Fibroblast of skin of left quadriceps (primary cell): Measurements from ENCODE around the gene EDN2.

Source experiments
- DNase-seq, 2 experiments: peaks; one replicate each; pipeline ENCODE4 v3.0.0-alpha.2; 2013; ENCODE audit warnings: low read depth in 2 of 2

Gene EDN2

DNA sequence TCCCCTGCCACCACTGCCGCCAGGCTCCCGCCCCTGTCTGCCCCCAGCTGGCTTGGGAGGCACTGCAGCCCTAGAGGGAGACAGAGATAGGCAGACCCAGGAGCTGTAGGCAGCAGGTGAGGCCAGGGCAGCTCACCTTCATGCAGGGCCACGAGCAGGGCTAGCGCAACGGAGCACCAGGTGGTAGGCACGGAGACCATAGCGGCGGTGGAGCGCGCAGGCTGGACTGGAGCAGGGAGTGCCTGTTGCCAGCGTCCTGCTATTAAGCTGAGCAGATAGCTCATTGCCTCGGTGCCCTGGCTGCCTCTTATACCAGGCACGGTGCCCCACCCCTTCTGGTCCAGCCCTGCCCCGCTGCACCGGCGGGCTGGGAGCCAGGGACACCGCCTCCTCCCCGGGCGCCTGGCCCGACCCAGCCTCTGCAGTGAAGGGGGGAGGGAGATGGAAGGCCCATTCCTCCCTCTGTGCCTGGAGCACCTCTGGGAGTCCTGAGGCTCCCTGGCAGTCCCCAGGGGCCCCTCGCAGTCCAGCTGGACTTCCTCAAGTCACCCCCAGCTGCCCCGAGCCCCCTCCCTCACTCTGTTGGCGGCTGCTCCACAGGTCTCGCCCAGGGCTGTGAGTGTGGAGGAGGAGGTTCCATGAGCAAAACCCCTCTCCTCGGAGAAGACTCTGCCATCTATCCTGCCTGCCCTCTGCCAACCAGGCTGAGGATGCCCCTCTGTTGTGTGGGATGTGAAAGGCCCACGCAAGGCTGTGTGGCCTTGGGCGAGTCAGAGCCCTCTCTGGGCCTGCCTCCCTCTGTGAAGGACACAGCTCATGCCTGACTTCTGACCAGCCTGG is at the start of gene EDN2:
EDN2 (minus strand) TSS at position 282 of the 840 bp plus-strand sequence; CDS start at position 200, 82 bp downstream.
- DNase-seq = no peak

DNA sequence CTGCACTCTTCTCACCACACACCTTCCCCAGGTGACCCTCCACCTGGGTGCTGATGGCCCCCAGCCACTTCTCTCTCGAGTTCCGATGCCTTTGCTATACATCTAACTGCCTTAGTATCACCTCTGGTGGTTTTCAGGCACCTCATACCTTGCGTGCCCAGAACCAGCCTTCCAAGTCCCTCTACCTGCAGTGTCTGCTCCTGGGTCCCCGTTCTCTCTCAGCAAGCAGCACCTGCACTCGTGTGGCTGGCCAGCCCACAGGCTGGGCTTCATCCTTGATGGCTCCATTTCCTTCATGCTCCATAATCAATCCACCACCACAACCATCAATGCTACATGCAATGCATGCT is 49.2 kb upstream of the EDN2 start:
- DNase-seq = no peak

DNA sequence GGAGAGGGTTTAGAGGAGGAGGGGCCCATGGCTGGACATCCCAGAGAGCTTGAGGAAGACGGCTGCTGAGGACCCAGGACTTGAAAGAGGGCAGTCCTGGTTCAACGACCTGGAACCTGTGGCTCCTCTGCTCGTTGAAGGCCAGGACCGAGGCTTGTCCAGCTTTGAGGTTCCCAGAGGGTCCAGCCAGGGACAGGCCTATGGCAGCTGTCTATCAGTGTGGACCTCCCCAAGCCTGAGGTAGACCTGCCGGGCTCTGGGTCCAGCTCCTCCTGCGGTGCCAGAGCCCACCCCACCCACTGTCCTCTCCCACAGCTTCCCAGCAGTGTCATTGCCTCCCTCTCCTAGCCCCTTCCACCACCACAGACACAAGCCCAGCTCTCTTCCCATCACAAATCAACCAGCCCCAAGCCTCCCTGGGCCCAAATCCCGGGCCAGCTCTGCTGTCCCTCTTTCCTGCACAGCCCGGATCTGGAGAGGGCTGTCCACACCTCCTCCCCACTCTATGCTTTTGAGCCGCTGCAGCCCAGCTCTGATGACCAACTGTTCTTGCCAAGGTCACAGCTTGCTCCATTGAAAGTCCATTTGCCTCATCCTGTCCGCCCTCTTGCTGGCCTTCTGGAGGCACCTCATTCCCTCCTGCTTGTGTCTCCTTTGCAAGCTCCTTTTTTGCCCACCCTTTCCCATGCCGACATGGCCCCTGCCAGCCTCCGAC is 48.7 kb upstream of the EDN2 start:
- DNase-seq = no peak

DNA sequence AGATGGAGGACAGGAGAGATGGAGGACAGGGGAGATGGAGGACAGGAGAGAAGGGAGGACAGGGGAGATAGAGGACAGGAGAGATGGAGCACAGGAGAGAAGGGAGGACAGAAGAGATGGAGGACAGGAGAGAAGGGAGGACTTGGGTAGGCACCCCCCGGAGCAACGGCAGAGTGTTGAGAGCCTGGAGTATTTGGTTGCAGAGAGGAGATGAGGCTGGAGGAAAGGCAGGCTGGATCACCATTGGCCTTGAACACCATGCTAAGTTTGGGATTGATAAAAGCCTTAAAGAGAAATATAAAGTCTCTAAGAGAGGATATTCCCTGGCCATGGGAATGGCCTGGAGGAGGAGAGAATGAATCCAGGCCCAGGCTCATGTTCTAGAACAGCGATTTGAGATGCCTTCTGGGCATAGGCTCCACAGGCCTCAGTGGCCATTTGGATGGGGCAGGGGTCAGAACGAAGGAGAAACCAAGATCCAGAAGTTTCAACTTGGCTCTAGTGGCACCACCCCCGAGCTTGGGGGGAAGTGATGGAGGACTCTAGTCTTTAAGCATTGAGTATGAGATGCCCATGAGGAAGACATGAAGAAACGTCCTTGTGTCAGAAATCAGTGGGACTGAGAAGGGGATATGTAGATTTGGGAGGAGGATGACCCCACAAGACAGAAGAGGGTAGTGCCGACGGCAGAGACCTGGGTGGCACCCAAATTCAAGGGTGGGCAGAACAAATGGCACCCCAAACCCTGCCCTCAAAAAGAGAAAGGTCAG is 47.9 kb upstream of the EDN2 start:
- no peak for DNase-seq

DNA sequence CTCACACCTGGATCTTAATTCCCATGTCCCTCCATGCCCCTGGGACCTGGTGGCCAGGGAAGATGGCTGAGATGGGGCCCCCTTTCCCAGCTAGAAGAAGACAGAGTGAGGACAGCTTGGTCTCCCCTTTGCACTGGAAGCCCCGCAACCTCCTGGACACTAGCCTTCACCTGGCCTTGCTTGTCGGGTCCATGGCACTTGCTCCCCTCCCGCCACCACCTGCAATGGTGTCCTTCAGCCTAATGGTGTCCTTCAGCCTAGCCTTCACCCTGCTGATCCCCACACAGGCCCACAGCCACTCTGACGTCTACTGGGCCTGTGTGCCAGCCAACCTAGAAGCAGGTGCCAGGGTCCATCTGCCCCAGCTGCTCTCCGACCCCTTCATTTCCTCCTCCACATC is 45.9 kb upstream of the EDN2 start:
- DNase-seq = no peak

DNA sequence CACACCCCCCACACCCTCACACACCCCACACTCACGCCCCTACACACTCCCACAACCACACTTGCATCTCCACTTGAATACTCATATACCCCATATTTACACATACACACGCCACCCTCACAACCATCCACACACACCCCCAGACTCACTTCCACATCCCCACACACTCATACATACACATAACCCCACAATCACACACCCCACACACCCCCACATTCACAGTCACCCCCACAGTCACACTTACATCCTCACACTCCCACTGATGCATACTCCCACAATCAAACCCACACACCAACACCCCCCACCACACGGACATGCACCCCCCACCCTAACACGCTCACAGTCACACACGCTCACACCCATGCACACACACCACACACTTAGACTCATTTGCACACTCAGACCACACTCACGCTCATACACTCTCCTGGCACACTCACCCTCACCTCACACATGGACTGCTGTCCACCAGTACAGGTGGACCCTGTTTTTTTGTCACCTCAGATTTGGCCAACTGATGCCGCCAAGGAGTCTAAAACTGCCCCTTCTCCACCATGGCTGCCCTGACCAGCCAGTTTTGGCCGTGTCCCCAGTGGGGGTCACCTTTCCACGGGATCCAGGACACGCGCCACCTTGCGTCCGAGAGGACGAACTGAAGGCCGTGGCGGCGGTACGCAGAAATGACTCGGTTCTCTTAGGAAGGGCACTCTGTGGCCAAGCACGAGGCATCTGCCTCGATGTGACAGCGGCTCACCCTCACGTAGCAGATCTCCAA is 45.3 kb upstream of the EDN2 start:
- no peak for DNase-seq

DNA sequence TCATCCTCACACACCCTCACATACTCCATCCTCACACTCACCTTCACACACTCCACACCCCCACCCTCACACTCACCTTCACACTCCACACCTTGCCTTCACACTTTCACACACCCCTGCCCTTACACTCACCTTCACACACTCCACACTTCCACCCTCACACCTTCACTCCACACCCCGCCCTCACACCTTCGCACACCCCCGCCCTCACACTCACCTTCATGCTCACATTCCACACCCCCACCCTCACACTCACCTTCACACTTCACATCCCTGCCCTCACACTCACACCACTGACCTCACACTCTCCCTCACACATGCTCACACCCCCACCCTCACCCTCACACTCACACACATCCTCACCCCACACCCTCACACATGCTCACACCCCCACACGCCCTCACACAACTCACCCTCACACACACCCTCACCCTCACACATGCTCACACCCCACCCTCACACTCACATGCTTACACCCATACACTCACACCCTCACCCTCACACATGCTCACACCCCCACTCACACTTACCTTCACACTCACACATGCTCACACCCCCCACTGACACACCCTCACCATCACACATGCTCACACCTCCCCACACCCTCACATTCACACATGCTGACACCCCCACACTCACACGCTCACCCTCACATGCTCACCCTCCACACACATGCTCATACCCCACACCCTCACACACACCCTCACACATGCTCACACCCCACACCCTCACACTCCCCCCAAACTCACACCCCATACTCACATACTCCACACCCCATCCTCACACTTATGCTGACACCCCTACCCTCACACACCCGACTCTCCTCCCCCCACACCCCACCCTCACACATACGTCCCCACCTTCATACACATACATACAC is 44.5 kb upstream of the EDN2 start:
- no peak for DNase-seq

DNA sequence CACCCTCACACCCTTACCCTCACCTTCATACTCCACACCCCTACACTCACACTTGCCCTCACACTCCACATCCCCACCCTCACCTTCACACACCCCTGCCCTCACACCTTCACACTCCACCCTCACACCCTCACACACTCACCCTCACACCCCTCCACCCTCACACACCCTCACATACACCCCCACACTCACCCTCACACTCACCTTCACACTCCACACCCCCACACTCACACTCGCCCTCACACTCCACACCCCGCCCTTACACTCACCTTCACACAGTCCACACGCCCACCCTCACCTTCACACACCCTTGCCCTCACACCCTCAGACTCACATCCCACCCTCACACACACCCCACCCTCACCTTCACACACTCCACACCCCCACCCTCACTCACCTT is 43.6 kb upstream of the EDN2 start:
- DNase-seq = no peak

DNA sequence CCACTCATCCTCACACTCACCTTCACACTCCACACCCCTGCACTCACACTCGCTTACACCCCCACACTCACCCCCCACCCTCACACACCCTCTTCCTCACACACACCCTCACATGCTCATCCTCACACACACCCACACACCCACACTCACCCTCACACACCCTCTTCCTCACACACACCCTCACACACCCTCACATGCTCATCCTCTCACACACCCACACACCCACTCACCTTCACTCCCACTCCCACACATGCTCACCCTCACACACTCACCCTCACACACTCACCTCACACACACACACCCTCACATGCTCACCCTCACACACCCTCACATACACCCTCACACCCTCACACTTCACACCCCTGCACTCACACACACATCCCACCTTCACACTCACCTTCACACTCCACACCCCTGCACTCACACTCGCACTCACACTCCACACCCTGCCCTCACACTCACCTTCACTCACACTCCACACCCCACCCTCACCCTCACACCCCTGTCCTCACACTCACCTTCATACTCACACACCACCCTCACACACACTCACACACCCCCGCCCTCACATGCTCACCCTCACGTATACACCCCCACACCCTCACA is 42.6 kb upstream of the EDN2 start:
- DNase-seq = no peak

DNA sequence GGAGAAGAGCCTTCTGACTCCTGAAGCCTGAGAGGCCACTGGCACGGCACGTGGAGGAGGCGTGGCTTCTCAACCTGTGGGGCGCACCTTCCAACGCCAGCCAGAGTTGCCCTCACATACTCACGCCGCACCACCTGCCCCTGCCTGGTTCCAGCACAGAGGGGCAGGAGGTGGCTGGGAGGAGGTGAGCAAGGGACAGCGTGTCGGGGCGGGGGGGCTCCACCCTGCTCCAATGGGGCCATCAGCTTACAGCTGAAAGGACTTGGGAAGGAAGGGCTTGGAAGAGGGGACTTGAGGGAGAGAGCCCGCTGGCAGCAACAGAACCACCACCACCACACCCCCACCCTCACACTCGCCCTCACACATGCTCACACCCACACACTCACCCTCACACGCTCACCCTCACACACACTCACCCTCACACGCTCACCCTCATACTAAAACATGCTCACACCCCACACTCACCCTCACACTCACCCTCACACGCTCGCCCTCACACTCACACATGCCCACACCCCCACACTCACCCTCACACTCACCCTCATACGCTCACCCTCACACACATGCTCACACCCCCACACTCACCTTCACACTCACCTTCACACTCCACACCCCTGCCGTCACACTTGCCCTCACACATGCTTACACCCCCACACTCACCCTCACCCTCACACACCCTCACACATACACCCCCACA is 41.6 kb upstream of the EDN2 start:
- DNase-seq = no peak

DNA sequence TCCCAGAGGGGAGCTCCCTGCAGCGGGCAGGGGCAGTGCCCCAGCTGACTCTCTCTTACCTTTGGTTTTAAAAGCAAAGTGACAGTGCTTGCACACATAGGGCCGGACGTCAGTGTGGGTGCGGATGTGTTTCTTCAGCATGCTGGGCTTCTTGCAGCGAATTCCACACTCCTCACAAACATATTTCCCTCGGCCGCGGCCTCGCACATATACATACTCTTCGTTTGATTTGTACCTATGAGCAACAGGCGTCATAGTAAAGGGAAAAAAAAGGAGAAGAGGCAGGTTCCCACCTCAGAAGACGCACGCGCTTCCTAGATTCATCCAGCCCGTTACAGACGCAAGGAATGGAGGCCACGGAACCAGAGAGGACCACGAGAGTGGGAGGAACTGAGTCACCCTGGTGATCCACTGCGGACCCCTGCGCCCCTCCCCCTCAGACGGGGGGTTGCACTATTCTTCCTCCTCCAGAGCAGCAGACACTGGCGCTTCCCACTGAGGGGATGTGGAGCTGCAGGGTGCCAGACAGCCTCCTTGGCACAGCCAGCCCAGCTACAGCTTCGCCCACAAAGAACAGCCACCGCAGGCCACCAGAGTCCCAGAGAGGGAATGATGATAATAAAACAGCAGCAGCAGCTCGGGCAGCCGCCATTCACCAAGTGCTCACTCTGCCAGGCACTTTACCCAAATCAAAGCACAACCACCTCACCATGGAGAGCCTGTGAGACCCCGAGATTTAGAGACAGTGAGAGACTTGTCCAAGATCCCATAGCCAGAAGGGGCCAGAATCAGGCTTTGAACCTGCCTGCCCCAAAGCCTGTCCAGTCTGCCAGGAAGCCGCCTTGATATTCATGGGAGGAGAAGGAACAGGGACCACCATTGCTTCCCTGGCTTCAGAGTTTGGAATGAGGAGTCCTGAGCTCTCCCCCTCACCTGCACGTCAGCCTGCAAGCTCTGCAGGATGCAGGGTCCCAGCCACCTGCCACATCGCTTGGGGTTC is 40.5 kb upstream of the EDN2 start:
- no peak for DNase-seq

DNA sequence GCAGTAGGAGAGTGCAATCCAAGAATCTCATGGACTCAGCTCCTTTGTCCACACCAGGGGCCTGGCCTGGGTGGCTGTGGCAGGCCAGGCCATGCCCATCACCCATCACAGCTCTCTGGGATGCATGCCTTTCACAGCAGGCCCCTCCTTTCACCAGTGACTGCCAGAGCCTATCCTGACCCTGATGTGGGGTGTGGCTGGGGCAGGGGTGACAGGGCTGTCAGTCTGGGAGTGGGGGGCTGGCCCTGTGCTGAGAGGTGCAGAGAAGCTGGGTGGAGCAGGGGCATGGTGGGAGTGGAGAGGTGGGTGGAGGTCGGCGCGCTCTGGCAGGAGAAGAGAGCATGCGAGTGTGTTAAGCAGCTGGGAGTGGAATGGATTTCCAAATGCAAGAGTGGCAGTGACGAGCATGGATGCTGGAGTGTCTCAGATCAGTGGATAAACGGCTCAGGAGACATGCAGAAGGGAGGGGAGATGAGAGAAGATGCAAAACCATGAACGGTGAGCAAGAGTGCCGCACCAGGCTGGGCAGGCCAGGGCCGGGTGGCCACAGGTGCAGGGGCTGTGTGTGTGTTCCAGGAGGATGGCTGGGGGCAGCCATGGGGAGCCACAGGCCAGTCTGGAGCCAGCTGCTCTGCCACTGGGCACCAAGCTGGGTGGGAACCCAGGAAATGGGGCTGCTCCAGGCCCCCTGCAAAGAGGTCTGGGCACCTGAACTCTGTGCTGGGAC is 39.6 kb upstream of the EDN2 start:
- DNase-seq = no peak

DNA sequence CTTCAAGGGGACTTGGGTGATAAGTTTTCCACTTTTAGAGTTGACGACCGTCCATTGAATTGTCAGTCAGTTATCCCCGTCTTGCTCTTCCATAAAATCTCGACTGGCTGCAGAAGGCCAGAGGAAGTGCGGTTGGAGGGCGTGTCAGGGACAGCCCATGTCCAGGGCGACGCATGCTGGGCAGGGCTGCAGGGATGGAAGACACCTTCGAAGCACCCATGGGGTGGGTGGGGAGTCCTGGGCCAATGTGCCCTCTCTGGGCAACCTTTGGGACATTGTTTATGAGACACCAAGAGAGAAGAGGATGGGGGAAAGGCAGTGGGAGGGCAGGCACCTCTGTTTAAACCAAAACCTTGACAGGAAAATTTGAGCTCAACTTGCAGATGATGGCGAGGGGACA is 38.6 kb upstream of the EDN2 start:
- DNase-seq = no peak

DNA sequence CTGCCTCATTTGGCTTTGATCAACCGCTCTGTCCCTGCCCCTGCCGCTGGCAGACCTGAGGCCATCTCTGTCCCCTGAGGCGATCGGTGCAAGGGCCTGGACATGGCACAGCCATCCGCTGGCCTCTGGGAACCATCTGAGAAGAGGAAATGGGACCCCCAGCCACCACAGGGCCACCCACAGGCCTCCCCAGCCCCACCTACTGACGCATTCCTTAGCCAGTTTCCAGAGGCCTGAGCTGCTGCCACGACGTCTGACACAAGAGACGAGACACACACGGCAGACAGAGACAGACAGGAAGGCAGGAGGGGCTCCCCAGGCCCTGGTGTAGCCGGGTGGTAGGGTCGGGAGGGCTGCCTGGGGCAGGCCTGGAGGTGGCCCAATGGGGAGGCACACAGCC is 37.3 kb upstream of the EDN2 start:
- DNase-seq = no peak

DNA sequence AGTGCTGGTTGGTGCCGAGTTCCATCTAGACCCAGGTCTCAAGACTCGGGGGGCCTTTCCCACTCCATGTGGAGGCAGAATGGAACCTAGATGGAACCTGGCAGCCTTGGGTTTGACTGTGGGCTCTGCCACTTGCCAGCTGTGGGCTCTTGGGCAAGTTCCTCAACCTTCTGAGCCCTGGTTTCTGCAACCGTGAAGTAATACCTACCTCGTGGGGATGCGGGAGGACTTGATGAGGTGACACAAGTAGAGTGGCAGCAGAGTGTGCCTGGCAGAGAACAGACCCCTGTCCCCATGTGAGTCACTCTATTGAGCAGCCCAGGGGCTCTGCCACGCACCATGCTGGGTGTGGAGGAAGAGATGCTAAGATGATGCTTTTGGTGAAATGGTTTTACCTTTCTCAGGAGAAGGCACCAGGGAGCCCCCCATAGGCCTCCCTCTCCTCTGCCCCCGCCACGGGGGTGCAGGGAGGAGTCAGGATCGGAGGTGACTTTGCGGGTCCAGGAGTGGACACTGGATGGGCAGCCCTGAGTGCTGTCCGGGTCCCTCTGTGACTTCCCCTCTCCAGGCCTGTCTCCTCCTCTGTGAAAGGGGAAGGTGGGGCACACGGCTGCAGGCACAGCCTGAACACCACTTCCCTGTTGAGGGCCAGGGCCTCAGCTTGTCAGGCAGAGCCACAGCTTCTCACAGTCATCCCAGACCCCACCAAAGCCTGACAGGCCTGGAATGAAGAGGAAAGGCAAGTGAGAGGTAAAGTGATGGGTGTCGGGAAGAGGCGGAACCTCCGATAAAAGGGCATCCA is 36.7 kb upstream of the EDN2 start:
- no peak for DNase-seq

DNA sequence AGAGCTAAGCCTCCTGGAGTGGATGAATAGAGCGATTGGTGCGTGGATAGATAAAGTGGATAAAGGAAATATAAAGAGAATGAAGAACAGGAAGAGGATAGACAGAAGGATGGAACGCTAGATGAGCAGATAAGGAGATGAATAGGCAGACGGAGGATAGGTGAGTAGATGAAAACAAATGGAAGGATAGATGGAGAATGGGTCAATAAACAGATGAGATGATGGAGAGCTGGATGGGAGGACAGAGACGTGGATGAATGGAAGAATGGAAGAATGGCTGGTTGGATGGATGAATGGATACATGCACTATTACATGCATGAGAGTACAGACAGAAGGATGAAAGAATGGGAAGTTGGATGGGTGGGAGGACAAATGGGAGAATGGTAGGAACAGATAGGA is 35.2 kb upstream of the EDN2 start:
- no peak for DNase-seq

DNA sequence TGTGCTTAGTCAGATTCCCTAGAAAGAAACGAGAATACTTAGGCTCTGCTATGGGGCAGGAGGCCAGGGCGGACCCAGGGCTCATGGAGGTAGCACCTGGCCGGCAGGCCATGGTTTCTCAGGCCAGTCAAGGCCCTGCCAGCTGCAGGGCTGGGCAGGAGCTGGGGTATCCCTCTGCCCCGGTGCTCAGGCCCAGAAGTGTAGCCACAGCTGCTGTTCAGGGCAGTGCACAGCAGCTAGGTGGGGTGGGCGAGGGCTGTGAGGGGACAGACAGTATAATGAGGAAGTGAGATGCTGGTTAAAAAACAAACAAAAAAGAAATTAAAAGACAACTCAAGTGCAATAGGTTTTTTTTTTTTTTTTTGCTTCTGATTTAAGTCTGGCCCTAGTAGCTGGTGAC is 34.0 kb upstream of the EDN2 start:
- no peak for DNase-seq
